Erythroblast (primary cell): ENCODE results near the gene PDE1C.

Experiments
- GATA1 ChIP-seq: IDR thresholded peaks from 2 replicates; pipeline ENCODE4 v1.6.1; 2011; ENCODE audit warnings: low read depth, mild to moderate bottlenecking, control low read depth, low read length, moderate library complexity
- POLR2A ChIP-seq: IDR thresholded peaks from 2 replicates; pipeline ENCODE4 v1.6.1; 2011; ENCODE audit warnings: mild to moderate bottlenecking, low read length

- TF ChIP-seq POLR2A (no peak), GATA1 (no peak)
Measured at GRCh38 chr7:31778296-31778695, 291.9 kb downstream of the PDE1C start.
